Spleen (tissue), 7 donors: ENCODE data around the gene RHOJ.

Experiments
- POLR2A ChIP-seq, 3 donors: fragments of 450-650 bp; IDR thresholded peaks; one replicate each; pipeline ENCODE4 v1.5.1; 2017; ENCODE audit warnings: antibody characterized with exemption in 3 of 3, mild to moderate bottlenecking in 1 of 3
- POLR2AphosphoS5 ChIP-seq, 3 donors: sonication (generic); formaldehyde crosslinking; IDR thresholded peaks; one replicate each; pipeline ENCODE4 v1.5.1; 2017; ENCODE audit warnings: antibody characterized with exemption in 3 of 3
- TF ChIP-seq, protein P1 (sequence below), 11 experiments: fragments of 200-600 bp in 7 of 11; fragments of 450-650 bp in 4 of 11; sonication (generic) in 4 of 11; IDR thresholded peaks in 8 of 11; conservative IDR thresholded peaks in 3 of 11; 1 replicate in 7 of 11; 2 replicates in 4 of 11; pipeline versions ENCODE4 v1.4.0 to v1.8.0; 2016 to 2021; ENCODE audit warnings: antibody characterized with exemption in 11 of 11, inconsistent platforms in 4 of 11, mild to moderate bottlenecking in 1 of 11
- donor health status: DM: no; HTN: no; CAD: no; lungs with moderate emphysema.
- donor health status: DM: no; HTN: no; CAD: no.
- donor health status: DM: no; HTN: no; CAD: no.

DNA sequence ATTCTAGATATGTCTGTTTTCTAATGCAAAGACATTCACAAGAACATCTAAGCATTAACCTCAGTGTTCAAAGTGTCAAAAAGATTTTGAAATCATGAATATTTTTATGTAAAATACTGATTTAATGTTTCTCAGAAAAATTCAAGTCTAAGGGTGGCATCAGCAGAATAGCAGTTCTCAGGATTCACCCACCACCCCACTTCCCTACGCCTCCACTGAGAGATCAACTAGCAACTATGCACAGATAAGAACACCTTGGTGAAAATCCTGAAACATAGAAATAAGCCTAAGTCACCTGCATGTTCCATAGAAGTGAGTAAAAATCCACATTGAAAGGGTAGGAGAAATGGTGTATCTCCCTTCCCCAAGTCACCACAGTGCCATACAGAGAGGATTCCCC is 40.9 kb upstream of the RHOJ start:
- TF ChIP-seq, protein P1, sequence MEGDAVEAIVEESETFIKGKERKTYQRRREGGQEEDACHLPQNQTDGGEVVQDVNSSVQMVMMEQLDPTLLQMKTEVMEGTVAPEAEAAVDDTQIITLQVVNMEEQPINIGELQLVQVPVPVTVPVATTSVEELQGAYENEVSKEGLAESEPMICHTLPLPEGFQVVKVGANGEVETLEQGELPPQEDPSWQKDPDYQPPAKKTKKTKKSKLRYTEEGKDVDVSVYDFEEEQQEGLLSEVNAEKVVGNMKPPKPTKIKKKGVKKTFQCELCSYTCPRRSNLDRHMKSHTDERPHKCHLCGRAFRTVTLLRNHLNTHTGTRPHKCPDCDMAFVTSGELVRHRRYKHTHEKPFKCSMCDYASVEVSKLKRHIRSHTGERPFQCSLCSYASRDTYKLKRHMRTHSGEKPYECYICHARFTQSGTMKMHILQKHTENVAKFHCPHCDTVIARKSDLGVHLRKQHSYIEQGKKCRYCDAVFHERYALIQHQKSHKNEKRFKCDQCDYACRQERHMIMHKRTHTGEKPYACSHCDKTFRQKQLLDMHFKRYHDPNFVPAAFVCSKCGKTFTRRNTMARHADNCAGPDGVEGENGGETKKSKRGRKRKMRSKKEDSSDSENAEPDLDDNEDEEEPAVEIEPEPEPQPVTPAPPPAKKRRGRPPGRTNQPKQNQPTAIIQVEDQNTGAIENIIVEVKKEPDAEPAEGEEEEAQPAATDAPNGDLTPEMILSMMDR (IDR thresholded peaks at IDR 0.05 in 8 of 11, conservative IDR thresholded peaks at IDR 0.05 in 3 of 11): no peak
- no peak for TF ChIP-seq POLR2AphosphoS5 (IDR thresholded peaks at IDR 0.05)
- TF ChIP-seq POLR2A (IDR thresholded peaks at IDR 0.05): no peak
